ENCODE data around the gene CYB561. TPM values are rescaled to one million over a fixed set of nuclear protein-coding genes. Genes with fewer than 3 reads are reported as not detected.
A peak's percentile ranks its signal among the peaks of the same experiment; 100 is the strongest.

CYB561 gene
- total RNA-seq, 1 donor from 2014 or later: 23.0 TPM

- Histone ChIP-seq H3K9me3 (no peaks in the 10 kb centered on the region), H3K4me3 (no peak overlapping the region), H3K27me3 (no peaks in the 10 kb centered on the region), H3K4me1 (peaks cover 6% of the 10 kb centered on the region in 2 donors), H3K27ac (no peak overlapping the region), H3K36me3 (no peaks in the 10 kb centered on the region)
- intact Hi-C loops (cut with DNase I): no loop called here
- no peak for TF ChIP-seq CTCF (IDR thresholded peaks at IDR 0.05)
- DNase-seq (ENCODE audit: low spot score in 2 of 2): no peak
Observed at GRCh38 chr17:63440127-63440769, 5.9 kb downstream of the CYB561 start.

GRCh38 chr17:63439687-63440086 is 6.4 kb downstream of the CYB561 start:
- no peak for DNase-seq (ENCODE audit: low spot score in 2 of 2)
- Histone ChIP-seq H3K27me3 (no peaks in the 10 kb centered on the region), H3K36me3 (no peaks in the 10 kb centered on the region), H3K9me3 (no peaks in the 10 kb centered on the region), H3K4me1 (peaks cover 10 to 11% of the 10 kb centered on the region in 2 donors), H3K4me3 (no peak overlapping the region), H3K27ac (no peak overlapping the region)
- intact Hi-C loops (cut with DNase I): no loop called here
- no peak for TF ChIP-seq CTCF (IDR thresholded peaks at IDR 0.05)

- DNase-seq (ENCODE audit: low spot score in 2 of 2): no peak
- no peaks in the 10 kb centered on the region for H3K36me3 ChIP-seq
- intact Hi-C loops (cut with DNase I): no loop called here
- H3K4me1 ChIP-seq: peaks cover 20 to 24% of the 10 kb centered on the region in 2 donors
- no peaks in the 10 kb centered on the region for H3K27me3 ChIP-seq
- H3K9me3 ChIP-seq: no peaks in the 10 kb centered on the region
- TF ChIP-seq CTCF (IDR thresholded peaks at IDR 0.05): no peak
- H3K4me3 ChIP-seq: peak overlapping the region in 1 of 2 donors; percentile 9
- no peak overlapping the region for H3K27ac ChIP-seq
Observed at GRCh38 chr17:63438092-63439051, 7.7 kb downstream of the CYB561 start.

GRCh38 chr17:63437287-63438091 is 8.6 kb downstream of the CYB561 start:
- H3K36me3 ChIP-seq: no peaks in the 10 kb centered on the region
- H3K4me1 ChIP-seq: peaks cover 21 to 26% of the 10 kb centered on the region in 2 donors
- no peak for DNase-seq (ENCODE audit: low spot score in 2 of 2)
- H3K9me3 ChIP-seq: no peaks in the 10 kb centered on the region
- no peak for TF ChIP-seq CTCF (IDR thresholded peaks at IDR 0.05)
- intact Hi-C loops (cut with DNase I): no loop called here
- H3K4me3 ChIP-seq: peak overlapping the region in 1 of 2 donors; percentile 9
- no peak overlapping the region for H3K27ac ChIP-seq
- H3K27me3 ChIP-seq: no peaks in the 10 kb centered on the region

GRCh38 chr17:63436523-63437110 is 9.5 kb downstream of the CYB561 start:
- no peak overlapping the region for H3K27ac ChIP-seq

More at GRCh38 chr17:63436523-63437110, 9.5 kb downstream of the CYB561 start:
- Histone ChIP-seq H3K4me3 (no peak overlapping the region), H3K36me3 (no peaks in the 10 kb centered on the region), H3K27me3 (no peaks in the 10 kb centered on the region), H3K9me3 (no peaks in the 10 kb centered on the region), H3K4me1 (peaks cover 21 to 26% of the 10 kb centered on the region in 2 donors)
- intact Hi-C loops (cut with DNase I): no loop called here
- TF ChIP-seq CTCF (IDR thresholded peaks at IDR 0.05): no peak
- peak in 1 of 2 donors; percentile 60 for DNase-seq (ENCODE audit: low spot score in 2 of 2)
